Measurements from ENCODE around the gene MRPS10. TPM values are rescaled to one million over a fixed set of nuclear protein-coding genes. Genes with fewer than 3 reads are reported as not detected.

Gene MRPS10
- total and polyA plus RNA-seq, 2 donors (not counting 3 experiments of a cell fraction or from before 2014, with no cell fraction given): 23.2 to 37.7 TPM

DNA sequence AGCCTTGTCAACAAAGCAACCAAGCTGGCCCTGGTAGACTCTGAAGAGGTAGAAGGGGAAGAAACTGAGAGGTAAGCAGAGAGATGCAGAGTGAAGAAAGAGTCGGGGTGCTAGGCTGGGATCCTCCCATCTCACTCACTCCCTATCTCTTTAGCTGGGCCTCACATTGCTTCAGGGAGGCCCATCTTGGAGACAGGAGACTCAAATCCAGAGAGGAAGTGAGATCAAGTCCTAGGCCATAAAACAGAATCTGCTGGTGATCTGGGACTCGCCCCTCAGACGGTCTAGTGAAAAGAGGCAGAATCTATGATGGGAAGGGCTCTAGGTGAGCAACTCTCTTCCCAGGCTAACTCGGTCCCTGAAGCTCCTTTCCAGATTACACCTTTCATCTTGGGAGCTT is 22.2 kb downstream of the MRPS10 start:
- Histone ChIP-seq H3K4me3 (replicated peaks in 1 of 3; ENCODE audit: insufficient read depth in 1 of 3, low read depth in 1 of 3, low read length in 3 of 3) (no peak overlapping the region), H3K9ac (replicated peaks; ENCODE audit: extremely low read depth, insufficient read depth, low read length) (no peak overlapping the region), H4K20me1 (replicated peaks; ENCODE audit: control insufficient read depth, extremely low read depth, insufficient read depth, low read length) (no peaks in the 10 kb centered on the region), H3K27ac (ENCODE audit: insufficient read depth, low read depth, low read length) (no peak overlapping the region), H3K27me3 (ENCODE audit: control insufficient read depth in 2 of 2, insufficient read depth in 2 of 2, low read length in 2 of 2) (no peaks in the 10 kb centered on the region), H3K4me1 (ENCODE audit: control insufficient read depth, extremely low read depth, insufficient read depth, low read length) (peaks cover 6% of the 10 kb centered on the region), H3K79me2 (ENCODE audit: control insufficient read depth, insufficient read depth, low read length) (no peaks in the 10 kb centered on the region), H3K4me2 (ENCODE audit: insufficient read depth, low read length) (no peak overlapping the region), H2AFZ (ENCODE audit: low read depth, low read length) (no peak overlapping the region), H3K36me3 (ENCODE audit: control insufficient read depth in 2 of 2, extremely low read depth in 1 of 2, insufficient read depth in 2 of 2, low read length in 2 of 2) (no peaks in the 10 kb centered on the region), H3K9me3 (replicated peaks; ENCODE audit: control insufficient read depth, insufficient read depth, low read length) (no peaks in the 10 kb centered on the region), H3K9me1 (replicated peaks; ENCODE audit: control insufficient read depth, extremely low read depth, insufficient read depth, low read length) (no peaks in the 10 kb centered on the region)
- ChIA-PET POLR2A (no interaction called here), CTCF (no interaction called here)
- BruUV-seq (replicated peaks): no TSS peak
- dilution Hi-C loops (cut with MboI; ENCODE audit: extremely low pct_ligation_motif_present, low sequenced_read_pairs): no loop called here
- TF ChIP-seq GATA2 (IDR thresholded peaks at IDR 0.05; ENCODE audit: insufficient read depth, insufficient read length, low read depth, low read length) (no peak), POLR2A (IDR thresholded peaks at IDR 0.05; ENCODE audit: low read depth, low read length) (no peak), POLR2AphosphoS5 (IDR thresholded peaks at IDR 0.05; ENCODE audit: insufficient read depth, low read depth, low read length) (no peak)
- TF ChIP-seq, protein P1, sequence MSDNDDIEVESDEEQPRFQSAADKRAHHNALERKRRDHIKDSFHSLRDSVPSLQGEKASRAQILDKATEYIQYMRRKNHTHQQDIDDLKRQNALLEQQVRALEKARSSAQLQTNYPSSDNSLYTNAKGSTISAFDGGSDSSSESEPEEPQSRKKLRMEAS (IDR thresholded peaks at IDR 0.05; ENCODE audit: insufficient read depth, insufficient read length): no peak
- no peak for DNase-seq (ENCODE audit: low read depth, low spot score)
- FAIRE-seq: no peak
- intact Hi-C loops (cut with micrococcal nuclease): no loop called here

DNA sequence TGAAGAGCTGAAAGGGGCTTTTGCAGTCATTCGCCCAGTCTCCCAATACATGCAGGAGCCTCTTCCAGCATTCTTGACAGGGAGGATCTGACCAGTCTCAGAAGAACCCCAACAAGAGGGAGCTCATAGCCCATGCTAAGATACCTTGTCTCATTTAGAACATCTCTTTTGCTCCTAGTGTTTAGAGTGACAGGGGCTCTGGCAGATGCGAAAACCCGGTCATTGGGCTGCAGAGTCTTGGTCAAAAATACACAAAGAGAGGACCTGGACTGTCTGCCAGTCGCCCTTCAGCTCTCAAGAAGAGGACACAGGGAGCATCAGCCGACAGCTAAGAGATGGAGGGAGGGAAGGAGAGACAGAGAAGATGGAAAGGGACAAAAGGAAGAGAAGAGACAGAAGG is 23.6 kb downstream of the MRPS10 start:
- Histone ChIP-seq H3K36me3 (ENCODE audit: control insufficient read depth in 2 of 2, extremely low read depth in 1 of 2, insufficient read depth in 2 of 2, low read length in 2 of 2) (no peaks in the 10 kb centered on the region), H3K9me1 (replicated peaks; ENCODE audit: control insufficient read depth, extremely low read depth, insufficient read depth, low read length) (no peaks in the 10 kb centered on the region), H3K4me2 (ENCODE audit: insufficient read depth, low read length) (no peak overlapping the region), H3K4me3 (replicated peaks in 1 of 3; ENCODE audit: insufficient read depth in 1 of 3, low read depth in 1 of 3, low read length in 3 of 3) (no peak overlapping the region), H2AFZ (ENCODE audit: low read depth, low read length) (no peak overlapping the region), H3K9me3 (replicated peaks; ENCODE audit: control insufficient read depth, insufficient read depth, low read length) (no peaks in the 10 kb centered on the region), H3K9ac (replicated peaks; ENCODE audit: extremely low read depth, insufficient read depth, low read length) (no peak overlapping the region), H3K79me2 (ENCODE audit: control insufficient read depth, insufficient read depth, low read length) (no peaks in the 10 kb centered on the region), H3K27me3 (ENCODE audit: control insufficient read depth in 2 of 2, insufficient read depth in 2 of 2, low read length in 2 of 2) (peaks cover under 1 to 1% of the 10 kb centered on the region in 2 experiments), H3K4me1 (ENCODE audit: control insufficient read depth, extremely low read depth, insufficient read depth, low read length) (peaks cover 6% of the 10 kb centered on the region), H3K27ac (ENCODE audit: insufficient read depth, low read depth, low read length) (no peak overlapping the region), H4K20me1 (replicated peaks; ENCODE audit: control insufficient read depth, extremely low read depth, insufficient read depth, low read length) (no peaks in the 10 kb centered on the region)
- no peak for DNase-seq (ENCODE audit: low read depth, low spot score)
- no peak for FAIRE-seq
- intact Hi-C loops (cut with micrococcal nuclease) (no loop called here), dilution Hi-C loops (cut with MboI; ENCODE audit: extremely low pct_ligation_motif_present, low sequenced_read_pairs) (no loop called here)
- BruUV-seq (replicated peaks): no TSS peak
- POLR2A ChIA-PET: no interaction called here
- TF ChIP-seq, protein P1 (IDR thresholded peaks at IDR 0.05; ENCODE audit: insufficient read depth, insufficient read length): no peak
- TF ChIP-seq POLR2A (IDR thresholded peaks at IDR 0.05; ENCODE audit: low read depth, low read length) (no peak), FOS (IDR thresholded peaks at IDR 0.05; ENCODE audit: borderline replicate concordance, insufficient read depth, low read length) (no peak), JUN (IDR thresholded peaks at IDR 0.05; ENCODE audit: borderline replicate concordance, insufficient read depth, insufficient read length, low read depth) (no peak), POLR2AphosphoS5 (IDR thresholded peaks at IDR 0.05; ENCODE audit: insufficient read depth, low read depth, low read length) (no peak), GATA2 (IDR thresholded peaks at IDR 0.05; ENCODE audit: insufficient read depth, insufficient read length, low read depth, low read length) (no peak), MYC (IDR thresholded peaks at IDR 0.05; ENCODE audit: low read depth, low read length) (no peak), EZH2 (IDR thresholded peaks at IDR 0.05; ENCODE audit: borderline replicate concordance, low read depth, low read length, severe bottlenecking) (no peak)
- TF ChIP-seq, protein P2, sequence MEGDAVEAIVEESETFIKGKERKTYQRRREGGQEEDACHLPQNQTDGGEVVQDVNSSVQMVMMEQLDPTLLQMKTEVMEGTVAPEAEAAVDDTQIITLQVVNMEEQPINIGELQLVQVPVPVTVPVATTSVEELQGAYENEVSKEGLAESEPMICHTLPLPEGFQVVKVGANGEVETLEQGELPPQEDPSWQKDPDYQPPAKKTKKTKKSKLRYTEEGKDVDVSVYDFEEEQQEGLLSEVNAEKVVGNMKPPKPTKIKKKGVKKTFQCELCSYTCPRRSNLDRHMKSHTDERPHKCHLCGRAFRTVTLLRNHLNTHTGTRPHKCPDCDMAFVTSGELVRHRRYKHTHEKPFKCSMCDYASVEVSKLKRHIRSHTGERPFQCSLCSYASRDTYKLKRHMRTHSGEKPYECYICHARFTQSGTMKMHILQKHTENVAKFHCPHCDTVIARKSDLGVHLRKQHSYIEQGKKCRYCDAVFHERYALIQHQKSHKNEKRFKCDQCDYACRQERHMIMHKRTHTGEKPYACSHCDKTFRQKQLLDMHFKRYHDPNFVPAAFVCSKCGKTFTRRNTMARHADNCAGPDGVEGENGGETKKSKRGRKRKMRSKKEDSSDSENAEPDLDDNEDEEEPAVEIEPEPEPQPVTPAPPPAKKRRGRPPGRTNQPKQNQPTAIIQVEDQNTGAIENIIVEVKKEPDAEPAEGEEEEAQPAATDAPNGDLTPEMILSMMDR (IDR thresholded peaks at IDR 0.05; ENCODE audit: extremely low read depth in 1 of 2, insufficient read depth in 1 of 2, low read depth in 1 of 2, low read length in 2 of 2): no peak
- CTCF ChIA-PET: interaction anchor here (1.1 to 1.6 kb wide), 2 partner anchors 20 to 353 kb away, joined by 5 to 6 read pairs; no protein-coding TSS in a partner anchor
